ENCODE data around the gene SCMH1. TPM values are rescaled to one million over a fixed set of nuclear protein-coding genes. Genes with fewer than 3 reads are reported as not detected.

The SCMH1 gene
- total and polyA plus RNA-seq, 10 donors = 8.6 to 40.5 (median 26.1) TPM

GRCh38 chr1:40981691-40982448 is 260.2 kb downstream of the SCMH1 start:
- no peak for DNase-seq
- WGBS, 5 donors = 82 to 90% (median 84%) methylated on average over 14 of the region's 14 CpGs

GRCh38 chr1:40980453-40981121 is 261.5 kb downstream of the SCMH1 start:
- WGBS, 5 donors = 24 to 35% (median 27%) methylated on average over 21 to 27 of the region's 27 CpGs
- no peaks in the 10 kb centered on the region for H3K27me3 ChIP-seq (replicated peaks in 1 of 7)
- no peaks in the 10 kb centered on the region for H3K9me3 ChIP-seq
- peaks cover 0 to 25% (median 13%) of the 10 kb centered on the region in 6 donors for H3K36me3 ChIP-seq
- no peak for DNase-seq
- TF ChIP-seq POLR2AphosphoS5 (IDR thresholded peaks at IDR 0.05) (no peak), POLR2A (IDR thresholded peaks at IDR 0.05) (no peak), CTCF (IDR thresholded peaks at IDR 0.05 in 8 of 11, conservative IDR thresholded peaks at IDR 0.05 in 3 of 11) (no peak)
- intact Hi-C loops (cut with DNase I; ENCODE audit: low total_unique reads) = no loop called here
- H3K4me1 ChIP-seq = peaks cover 5 to 30% (median 21%) of the 10 kb centered on the region in 6 donors
- peak overlapping the region; percentile 76 to 98 (median 93) for H3K27ac ChIP-seq
- H3K4me3 ChIP-seq = peak overlapping the region; percentile 44 to 97 (median 82)

More at GRCh38 chr1:40981691-40982448, 260.2 kb downstream of the SCMH1 start:
- intact Hi-C loops (cut with DNase I; ENCODE audit: low total_unique reads) = no loop called here
- TF ChIP-seq POLR2A (IDR thresholded peaks at IDR 0.05) (no peak), CTCF (IDR thresholded peaks at IDR 0.05 in 8 of 11, conservative IDR thresholded peaks at IDR 0.05 in 3 of 11) (no peak), POLR2AphosphoS5 (IDR thresholded peaks at IDR 0.05) (no peak)
- no peaks in the 10 kb centered on the region for H3K27me3 ChIP-seq (replicated peaks in 1 of 7)
- no peak overlapping the region for H3K27ac ChIP-seq
- H3K36me3 ChIP-seq = peaks cover 3 to 38% (median 22%) of the 10 kb centered on the region in 6 donors
- H3K4me1 ChIP-seq = peaks cover 5 to 30% (median 19%) of the 10 kb centered on the region in 6 donors
- H3K9me3 ChIP-seq = no peaks in the 10 kb centered on the region
- no peak overlapping the region for H3K4me3 ChIP-seq

GRCh38 chr1:40980068-40980452 is 262.0 kb downstream of the SCMH1 start:
- intact Hi-C loops (cut with DNase I; ENCODE audit: low total_unique reads) = no loop called here
- H3K27ac ChIP-seq = peak overlapping the region; percentile 76 to 98 (median 93)

More at GRCh38 chr1:40980068-40980452, 262.0 kb downstream of the SCMH1 start:
- TF ChIP-seq POLR2AphosphoS5 (IDR thresholded peaks at IDR 0.05) (no peak), CTCF (IDR thresholded peaks at IDR 0.05 in 8 of 11, conservative IDR thresholded peaks at IDR 0.05 in 3 of 11) (no peak), POLR2A (IDR thresholded peaks at IDR 0.05) (peak in 1 of 3 donors; percentile 24)
- DNase-seq = no peak
- Histone ChIP-seq H3K27me3 (replicated peaks in 1 of 7) (no peaks in the 10 kb centered on the region), H3K4me3 (peak overlapping the region; percentile 44 to 97 (median 82)), H3K9me3 (no peaks in the 10 kb centered on the region), H3K36me3 (peaks cover 0 to 20% (median 10%) of the 10 kb centered on the region in 6 donors), H3K4me1 (peaks cover 5 to 30% (median 21%) of the 10 kb centered on the region in 6 donors)
- 0 to 1% (median 0%) methylated on average over 4 to 50 of the region's 50 CpGs for WGBS, 5 donors

All from spleen (tissue), 11 donors.